GM23248 (cell line): ENCODE measurements around the gene CD79A.

Source experiments
- EZH2 ChIP-seq: fragments of 200-600 bp; sonication (generic); IDR thresholded peaks from 2 replicates; pipeline ENCODE4 v1.6.1; 2018; ENCODE audit warnings: antibody characterized with exemption, mild to moderate bottlenecking; ENCODE audit not compliant: insufficient read depth, poor library complexity, severe bottlenecking
- EZH2phosphoT487 ChIP-seq: fragments of 200-600 bp; sonication (generic); IDR thresholded peaks from 2 replicates; pipeline ENCODE4 v1.6.1; 2018; ENCODE audit warnings: antibody characterized with exemption, moderate library complexity, mild to moderate bottlenecking, low read depth; ENCODE audit not compliant: insufficient read depth

DNA sequence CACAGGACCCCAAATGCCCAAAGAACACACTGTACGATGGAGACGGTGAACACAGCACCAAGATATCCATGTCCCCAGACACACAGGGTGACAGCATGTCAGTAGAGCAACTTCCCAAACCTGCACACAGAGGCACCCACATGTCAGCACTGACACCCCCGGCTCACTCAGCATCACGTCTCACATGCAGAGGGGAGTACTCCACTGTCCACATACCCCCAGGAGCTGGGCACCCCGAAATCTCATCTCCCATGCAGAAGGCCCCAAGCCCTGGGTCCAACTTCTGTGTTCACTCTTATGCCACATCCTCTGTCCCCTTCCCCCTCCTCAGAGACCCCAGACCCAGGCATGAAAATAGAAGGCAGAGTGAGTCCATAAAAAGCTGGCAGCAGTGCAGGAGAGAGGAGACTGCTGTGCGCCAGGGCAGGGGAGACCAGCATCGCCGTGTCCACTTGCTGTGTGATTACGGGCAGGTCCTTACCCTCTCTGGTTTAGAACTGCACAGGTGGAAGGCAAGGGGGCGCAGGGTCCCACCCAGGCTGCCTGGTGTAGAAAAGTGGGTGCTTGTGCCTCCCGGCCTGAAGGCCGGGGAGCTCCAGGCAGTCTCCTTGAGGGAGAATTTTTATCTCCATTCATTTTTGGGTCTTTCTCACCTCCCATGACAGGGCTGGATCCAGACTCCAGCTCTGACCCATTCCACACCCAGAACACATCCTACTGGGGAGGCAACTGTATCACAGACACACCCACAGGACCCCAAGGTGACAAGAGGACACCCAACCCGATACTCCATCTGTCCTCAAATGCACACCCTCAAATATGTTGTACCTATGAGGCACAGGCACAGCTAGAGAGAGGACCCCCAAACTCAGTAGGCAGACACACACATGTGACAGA, 34.2 kb downstream of the CD79A start:
- TF ChIP-seq EZH2 (no peak), EZH2phosphoT487 (no peak)
